ENCODE measurements around the gene TMED10.
"Not testable (repeated sequence)": the region's sequence is repeated elsewhere in the genome, so short reads cannot be mapped to it uniquely, and the experiment has no call there.

TMED10 gene

DNA sequence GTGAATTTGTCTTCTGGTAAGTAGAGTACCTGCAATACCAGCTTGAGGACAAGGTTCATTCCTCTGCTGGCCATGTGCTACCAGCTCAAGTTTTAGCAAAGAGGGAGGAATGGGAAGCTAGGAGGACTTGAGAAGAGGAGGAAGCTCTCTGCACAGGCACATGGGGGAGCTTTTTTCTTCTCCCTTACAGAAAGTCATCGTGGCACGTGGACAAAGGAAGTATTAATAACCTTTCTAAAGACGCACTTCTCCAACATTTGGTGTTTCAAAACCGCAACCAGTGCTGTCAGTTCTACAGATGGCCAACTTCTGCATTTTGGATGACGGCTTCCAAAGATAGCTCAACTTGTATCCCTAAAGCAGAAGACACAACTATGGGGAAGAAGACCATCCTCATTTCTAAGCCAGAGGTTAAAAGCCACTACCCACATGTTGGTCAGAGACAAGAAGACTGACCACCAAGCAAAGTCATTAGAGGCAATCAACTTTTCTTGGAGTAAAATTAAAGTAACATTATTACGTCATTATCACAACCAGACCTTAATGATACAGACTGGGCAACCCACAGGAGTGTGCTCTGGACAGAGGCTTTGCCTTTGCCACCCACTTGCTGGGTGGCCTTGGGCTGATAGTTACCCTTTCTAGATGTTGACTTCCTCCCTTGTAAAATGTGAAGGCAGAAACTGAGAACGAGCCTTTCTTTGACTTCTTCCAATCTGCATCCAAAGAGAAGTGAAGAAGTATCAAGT lies 12.3 kb upstream of the TMED10 start:
- DNase-seq = no peak

DNA sequence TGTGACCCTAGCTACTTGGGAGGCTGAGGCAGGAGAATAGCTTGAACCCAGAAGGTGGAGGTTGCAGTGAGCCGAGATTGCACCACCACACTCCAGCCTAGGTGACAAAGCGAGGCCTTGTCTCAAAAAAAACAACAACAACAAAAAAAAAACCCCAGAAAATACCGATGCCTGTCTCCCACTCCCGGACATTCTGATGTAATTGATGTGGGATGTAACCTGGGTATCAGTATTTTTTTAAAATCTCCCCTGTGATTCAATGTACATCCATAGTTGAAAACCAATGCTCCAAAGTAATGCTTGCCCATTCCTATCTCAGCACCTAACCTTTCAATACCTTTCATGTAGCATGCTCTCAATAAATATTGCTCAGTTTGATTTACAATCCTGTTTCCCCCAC lies 11.7 kb upstream of the TMED10 start:
- no peak for DNase-seq

DNA sequence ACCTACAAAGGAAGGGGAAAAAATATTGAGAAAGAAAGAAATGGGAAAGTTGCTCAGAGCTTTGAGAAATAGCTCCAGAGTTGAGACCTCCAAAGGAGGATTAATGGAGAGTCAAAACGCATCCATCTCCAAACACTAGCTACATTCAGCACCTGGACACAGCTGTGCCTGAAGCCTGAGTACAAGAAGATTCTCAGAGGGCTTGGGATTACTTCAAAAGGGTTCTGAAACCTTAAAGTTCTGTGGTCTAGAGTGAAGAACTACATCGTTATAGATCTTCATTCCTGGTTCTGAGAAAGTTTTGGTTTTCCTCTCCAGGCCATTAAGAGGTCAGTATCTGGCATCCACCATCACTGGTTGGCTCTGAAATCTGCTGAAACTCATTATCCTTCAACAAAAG lies 10.5 kb upstream of the TMED10 start:
- DNase-seq = no peak

DNA sequence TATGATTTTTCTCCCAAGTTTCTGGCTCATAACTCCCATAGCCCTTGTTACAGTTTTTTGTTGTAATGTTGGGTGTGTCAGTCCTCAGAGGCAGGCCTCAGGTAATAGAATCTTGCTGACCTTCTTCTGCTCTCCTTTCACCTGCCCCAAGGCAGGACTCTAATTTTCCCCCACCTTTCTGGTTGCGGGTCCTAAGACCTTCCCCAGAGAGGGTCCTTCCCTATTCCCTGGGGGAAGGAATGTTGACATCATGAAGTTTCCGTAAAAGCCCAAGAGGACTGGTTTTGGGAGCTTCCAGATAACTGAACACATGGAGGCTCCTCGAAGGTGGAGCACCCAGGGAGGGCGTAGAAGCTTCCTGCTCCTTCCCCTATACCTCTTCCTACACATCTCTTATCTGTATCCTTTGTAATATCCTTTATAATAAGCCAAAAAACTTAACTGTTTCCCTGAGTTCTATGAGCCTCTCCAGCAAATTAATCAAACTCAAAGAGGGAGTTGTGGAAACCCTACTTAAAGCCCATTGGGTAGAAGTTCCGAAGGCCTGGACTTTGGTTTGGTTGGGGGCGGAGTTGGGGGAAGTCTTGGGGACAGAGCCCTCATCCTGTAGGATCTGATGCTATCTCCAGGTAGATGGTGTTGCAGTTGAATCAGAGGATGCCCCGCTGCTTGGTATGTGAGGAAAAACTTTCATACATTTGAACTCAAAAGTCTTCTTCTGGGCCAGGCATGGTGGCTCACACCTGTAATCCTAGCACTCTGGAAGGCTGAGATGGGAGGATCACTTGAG lies 9.0 kb upstream of the TMED10 start:
- DNase-seq = no peak

DNA sequence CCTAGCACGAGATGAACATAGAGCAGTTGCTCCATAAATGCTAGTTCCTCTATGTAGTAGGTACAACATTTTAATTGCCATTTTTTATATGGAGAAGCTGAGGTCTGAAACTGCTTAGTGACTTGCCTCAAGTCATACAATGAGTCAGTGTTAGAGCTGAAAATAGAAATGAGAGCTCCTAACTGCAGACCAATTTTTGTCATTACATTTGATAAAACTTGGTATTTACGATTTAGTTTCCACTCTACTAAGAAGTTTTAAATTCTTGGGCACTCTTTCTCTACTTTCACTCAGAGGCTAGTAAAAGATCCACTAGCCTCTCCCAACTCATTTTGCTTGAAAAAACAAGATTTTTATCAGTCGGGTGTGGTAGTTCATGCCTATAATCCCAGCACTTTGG lies 8.1 kb upstream of the TMED10 start:
- no peak for DNase-seq

DNA sequence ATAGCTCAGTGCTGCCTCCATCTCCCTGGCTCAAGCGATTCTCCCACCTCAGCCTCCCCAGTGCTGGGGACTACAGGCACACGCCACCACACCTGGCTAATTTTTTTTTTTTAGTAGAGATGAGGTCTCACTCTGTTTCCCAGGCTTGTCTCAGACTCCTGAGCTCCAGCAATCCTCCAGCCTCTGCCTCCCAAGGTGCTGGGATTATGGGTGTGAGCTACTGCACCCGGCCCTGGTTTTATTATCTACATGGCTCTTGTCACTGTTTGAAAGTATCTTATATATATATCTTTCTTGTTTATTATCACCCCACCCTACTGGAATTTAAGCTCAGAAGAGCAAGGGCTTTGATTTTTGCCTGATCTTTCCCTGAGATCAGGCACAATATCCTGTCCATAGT lies 7.6 kb upstream of the TMED10 start:
- DNase-seq = no peak

DNA sequence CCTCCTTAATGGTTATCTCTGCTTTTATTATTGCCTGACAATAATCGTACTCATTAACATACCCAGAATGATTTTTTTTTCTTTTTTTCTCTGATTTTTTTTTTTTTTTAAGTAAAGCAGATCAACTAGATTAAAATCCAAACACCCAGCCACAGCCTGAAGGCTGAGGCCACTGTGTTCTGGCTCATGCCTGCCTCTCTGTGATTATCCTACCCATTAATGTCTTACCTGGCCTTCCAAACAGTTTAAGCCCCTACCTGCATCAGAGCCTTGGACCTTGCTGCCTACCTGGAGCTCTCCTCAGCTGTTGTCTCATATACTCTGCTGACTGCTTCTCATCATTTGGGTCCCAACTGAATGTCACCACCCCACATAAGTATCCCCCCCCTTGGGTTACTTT lies 6.8 kb upstream of the TMED10 start:
- no peak for DNase-seq

DNA sequence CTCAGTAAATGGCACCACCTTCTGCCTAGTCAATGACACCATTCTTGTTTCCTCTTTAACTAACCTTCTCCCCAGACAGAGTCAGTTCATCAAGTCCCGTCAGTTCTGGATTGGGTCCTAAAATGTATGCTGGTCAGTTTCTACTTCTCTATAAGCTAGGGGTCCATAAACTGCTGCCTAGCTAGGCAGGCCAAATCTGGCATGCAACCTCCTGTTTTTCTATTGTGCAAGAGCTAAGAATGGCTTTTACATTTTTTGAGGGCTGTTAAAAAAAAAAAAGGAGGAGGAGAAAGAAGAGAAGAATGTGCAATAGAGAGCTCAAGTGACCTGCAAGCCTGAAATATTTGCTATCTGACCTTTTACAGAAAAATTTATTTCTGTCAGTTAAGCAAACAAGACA lies 6.4 kb upstream of the TMED10 start:
- DNase-seq = no peak

DNA sequence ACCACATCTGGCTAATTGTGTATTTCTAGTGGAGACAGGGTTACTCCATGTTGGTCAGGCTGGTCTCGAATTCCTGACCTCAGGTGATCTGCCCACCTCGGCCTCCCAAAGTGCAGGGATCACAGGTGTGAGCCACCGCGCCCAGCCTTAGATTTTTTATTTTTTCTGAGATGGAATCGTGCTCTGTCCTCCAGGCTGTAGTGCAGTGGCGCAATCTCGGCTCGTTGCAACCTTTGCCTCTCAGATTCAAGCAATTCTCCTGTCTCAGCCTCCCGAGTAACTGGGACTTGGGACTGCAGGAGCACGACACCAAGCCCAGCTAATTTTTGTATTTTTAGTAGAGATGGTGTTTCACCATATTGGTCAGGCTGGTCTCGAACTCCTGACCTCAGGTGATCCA lies 5.8 kb upstream of the TMED10 start:
- not testable (repeated sequence) for DNase-seq

DNA sequence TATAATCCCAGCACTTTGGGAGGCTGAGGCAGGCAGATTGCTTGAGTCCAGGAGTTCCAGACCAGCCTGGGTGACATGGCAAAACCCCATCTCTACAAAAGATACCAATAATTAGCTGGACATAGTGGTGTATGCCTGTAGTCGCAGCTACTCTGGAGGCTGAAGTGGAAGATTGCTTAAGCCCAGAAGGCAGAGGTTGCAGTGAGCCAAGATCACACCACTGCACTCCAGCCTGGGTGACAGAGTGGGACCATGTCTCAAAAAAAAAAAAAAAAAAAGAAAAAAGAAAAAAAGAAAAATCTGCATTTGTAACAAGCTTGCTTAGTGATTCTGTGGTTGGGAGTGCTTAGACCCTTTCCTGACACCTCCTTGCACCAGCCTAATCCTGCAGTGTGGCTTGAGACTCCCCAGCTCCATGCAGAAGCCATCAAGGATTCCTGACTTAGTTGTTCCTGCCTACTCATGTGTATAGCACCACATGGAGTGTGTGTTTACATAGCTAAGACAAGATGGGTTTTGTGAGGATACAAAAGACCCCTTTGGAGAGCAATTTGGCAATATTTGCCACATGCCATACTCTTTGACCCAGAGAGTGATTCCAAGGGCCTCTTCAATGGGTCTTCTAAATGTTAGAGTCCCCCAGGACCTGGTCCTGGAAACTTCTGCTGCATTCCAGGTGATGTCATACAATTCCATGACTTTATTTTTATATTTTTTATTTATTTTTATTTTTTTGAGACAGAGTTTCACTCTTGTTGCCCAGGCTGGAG lies 5.1 kb upstream of the TMED10 start:
- no peak for DNase-seq

DNA sequence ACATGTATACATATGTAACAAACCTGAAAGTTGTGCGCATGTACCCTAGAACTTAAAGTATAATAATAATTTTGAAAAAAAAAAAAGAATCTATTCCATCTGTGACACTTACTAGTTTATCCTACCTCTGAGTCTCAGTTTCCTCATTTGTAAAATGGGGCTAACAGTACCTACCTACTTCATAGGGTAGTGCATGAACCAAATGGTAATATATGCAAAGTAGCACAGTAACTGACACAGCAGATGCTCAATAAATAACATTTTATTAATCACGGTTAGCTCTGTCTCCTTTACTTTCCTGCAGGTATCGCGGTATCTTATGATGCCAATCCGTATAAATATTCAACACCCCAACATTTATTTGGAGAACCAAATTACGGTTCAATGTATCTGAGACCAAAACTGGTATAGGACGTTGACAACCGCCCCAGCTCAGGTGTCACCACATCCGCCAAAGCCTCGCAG lies 703 bp downstream of the TMED10 start:
- DNase-seq = peak; percentile 43

DNA sequence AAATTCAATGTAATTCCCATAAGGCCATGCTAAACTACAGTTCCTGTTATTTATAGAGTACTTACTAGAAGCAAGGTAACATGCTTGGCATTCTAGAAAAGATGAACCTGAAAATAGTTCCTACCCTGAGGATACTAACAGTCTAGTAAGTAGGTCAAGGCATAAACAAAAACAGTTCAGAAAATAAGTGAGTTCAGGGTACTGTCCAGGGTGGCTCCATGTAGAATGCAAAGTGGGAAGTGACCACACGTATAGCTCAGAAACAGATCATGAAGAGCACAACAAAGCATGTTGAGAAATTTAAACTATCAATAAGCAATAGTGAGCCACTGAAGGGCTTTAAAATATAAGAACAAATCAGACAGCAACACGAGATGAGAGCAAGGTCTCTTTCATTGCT lies 2.3 kb downstream of the TMED10 start:
- DNase-seq = no peak

DNA sequence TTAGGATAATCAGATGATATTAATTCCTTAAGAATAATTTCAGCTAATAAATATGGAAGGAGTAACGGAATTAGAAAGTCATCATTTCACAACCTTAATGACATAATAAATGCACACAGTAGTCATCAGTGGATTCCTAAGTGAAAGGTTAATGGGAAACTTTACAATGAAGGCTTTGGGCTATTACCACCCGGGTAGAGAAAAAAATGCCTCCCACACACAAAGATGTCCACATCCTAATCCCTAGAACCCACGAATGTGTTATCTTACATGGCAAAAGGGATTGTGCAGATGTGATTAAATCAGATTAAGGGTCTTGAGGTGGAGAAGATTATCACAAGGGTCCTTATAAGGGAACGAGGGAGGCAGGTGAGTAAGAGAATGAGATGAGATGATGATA lies 5.6 kb downstream of the TMED10 start:
- DNase-seq = peak; percentile 84

DNA sequence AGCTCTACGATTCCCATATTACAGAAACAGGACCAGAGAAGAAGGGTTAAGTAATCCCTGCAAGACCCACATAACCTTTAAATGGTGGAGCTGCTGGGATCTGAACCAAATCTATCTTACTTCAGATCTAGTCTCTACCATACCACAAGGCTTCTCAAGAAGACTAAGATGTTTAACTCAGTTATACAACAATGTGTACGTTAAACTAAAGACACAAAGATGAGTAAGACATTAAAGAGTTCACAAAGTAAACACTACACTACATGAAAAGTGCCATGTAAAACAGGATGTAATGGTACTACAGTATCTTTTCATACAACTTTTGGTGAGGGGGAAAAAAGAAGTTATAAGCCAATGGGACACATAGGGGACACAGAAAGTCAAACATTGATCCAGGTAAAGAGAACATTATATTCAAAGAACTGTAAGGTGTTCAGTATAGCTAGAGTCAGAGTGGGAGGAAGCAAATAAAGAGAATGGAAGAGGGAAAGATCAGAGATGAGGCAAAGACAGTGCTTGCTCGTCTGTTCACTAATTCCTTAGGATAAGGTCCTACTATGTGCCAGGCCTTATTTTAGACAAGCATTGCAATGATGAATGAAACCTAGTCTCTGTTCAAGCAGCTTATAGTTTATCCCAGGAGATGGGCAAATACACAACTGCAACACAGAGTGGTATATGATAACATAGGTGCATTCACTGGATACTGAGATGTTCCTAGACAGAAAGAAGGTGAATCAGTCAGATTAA lies 7.7 kb downstream of the TMED10 start:
- no peak for DNase-seq

DNA sequence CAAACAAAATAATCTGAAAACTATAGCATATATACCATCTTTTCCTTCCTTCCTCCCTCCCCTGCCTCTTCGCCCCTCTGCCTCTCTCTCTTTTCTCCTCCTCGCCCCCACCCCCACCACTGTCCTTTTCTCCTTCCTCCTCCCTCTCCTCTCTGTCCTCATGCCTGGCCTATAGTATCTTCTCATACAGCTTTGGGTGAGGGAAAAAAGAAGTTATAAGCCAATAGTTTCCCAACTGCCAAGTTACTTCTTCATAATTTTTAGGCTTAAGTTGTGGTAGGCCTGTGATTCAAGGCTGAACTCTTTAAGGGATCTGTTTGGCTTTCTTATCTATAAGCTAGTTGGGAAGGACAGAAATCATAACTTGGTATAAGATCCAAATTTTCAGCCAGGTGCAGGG lies 9.1 kb downstream of the TMED10 start:
- DNase-seq = no peak

DNA sequence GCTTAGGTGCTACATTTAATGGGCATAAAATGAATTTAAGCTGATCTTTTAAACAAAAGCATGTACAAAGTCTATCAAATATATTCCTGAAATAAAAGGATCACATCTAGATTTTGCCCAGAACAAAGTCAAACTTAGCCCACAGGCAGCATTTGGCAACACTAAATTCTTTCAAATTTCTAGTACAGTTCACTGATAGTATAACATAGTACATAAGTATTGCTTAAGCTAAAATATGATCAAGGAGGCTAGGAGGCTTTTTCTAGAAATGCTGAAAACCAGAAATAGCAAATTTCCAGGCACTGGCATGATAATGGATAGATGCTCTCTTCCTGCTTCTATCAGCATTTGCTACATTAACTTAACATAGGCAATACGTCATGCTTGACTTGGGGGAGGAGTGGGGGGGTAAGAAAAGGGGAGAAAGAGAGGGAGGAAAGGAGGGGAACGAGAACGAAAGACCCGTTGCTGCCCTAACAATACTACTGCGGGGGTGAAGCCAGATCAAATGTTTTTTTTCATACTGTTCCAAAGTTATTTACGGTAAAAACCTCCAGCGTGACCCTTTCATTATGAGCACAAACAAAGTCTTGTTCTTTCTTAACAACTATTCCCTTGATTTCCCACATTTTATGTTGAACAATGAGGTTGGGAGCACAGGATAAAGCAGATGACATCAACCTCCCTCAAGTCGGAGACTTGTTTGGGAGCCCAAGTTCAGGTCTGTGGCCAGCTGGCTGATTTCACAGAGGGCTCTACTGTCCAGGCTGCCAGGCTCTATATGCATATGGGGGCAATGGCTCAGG lies 10.6 kb downstream of the TMED10 start:
- DNase-seq = peak; percentile 21

DNA sequence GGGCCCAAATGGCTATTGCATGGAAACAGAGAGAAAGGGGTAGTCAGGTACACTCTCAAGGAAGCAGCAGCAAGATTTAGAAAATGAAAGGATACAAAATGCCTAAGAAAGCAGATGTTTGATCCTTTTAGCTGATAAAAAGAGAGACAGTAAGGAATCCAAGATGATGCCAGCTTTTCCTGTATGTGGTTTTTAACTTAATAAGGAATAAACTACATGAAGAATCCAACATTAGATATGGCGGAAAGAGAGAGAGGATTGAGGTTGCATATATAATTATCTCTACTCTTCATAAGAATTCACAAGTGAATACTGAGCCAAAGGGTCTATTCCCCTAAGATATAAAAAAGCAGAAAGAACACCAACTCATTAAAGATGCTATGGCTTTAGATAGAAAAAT lies 11.6 kb downstream of the TMED10 start:
- no peak for DNase-seq

DNA sequence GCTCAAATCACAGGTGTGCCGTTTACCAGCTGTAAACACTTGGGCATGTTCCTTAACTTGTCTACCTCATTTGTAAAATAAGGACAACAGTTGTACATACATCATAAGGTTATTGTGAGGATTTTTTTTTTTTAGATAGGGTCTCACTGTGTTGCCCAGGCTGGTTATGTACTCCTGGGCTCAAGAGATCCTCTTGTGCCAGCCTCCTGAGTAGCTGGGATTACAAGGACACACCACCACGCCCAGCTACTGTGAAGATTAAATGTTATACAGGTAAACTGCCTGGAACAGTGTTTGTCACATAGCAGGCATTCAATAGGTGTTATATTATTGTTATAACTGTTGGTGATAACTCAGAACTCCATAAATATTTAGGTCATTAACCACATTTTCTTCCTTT lies 12.7 kb downstream of the TMED10 start:
- DNase-seq = no peak

DNA sequence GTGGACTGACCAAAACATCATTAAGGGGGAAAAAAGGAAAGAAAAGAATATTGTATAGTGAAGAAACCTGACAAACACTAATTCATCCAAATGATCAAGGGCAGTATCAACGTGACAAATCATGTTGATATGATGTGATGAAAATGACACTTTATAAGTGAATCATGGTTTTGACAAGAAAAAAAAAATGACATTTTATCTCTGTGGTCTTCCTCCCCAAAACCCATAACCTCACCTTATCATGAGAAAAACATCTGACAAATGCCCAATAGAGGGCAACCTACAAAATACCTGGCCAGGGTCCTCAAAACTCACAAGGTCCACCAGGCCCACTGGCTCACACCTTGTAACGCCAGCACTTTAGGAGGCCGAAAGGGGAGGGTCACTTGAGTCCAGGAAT lies 13.8 kb downstream of the TMED10 start:
- DNase-seq = no peak

DNA sequence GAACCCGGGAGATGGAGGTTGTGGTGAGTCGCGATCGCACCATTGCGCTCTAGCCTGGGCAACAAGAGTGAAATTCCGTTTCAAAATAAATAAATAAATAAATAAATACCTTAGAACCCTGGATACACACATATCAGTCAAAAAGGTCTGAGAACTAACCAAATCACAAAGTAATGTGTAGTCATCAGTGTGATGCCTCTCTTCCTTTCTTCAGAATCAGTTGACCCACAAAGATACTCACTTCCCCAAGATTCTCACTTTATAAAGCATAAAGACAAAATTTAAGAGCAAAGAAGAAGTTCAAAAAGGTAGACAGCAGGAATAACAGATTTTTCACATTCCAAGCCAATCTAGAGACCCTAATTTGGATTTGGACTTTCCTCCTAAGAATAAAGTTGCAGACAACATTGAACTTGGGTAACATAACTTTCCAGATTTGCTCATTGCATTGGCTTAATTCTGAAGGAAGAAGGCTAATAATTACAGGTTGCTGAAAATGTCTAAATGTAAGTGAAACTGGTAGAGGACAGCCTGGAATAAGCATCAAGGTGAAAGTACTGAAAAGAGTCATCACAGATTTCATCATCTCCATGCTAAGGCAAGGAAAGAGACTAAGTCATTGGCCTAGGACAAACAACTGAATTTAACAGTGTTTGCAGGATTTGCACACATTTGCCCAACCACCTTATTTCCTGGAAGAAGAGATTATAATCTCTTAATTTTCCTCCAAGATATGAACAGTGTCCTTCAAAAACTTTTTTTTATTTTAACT lies 17.4 kb downstream of the TMED10 start:
- no peak for DNase-seq

DNA sequence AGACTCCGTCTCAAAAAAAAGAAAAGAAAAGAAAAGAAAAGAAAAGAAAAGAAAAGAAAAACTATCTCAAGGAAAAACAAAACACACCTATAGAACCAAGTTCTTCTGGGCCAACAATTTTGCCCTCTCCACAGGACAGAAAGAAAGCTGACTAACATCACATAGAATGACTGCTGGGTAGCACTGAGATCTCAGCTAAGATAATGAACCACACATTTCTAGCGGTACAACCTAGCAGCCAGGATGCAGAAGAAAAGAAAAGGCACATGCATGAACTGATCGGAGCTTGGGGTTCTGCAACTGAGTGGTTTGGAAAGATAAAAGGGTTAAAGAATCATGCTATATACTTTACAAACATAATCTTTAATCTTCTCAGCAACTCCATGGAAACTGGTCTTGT lies 19.5 kb downstream of the TMED10 start:
- DNase-seq = no peak
